Caco-2 (cell line): ENCODE measurements around the gene HS6ST2. TPM values are rescaled to one million over a fixed set of nuclear protein-coding genes. Genes with fewer than 3 reads are reported as not detected.
A peak's percentile ranks its signal among the peaks of the same experiment; 100 is the strongest.

Experiments used
- BruUV-seq: library from RNA; stranded (reverse); fragments of 400-500 nt; replicated peaks from 2 replicates; lab custom pipeline; 2021; lab: Mats Ljungman, UMichigan
- CTCF ChIA-PET: fragments of 300-600 bp; sonication (Branson Sonifier 250); formaldehyde crosslinking; loops from one replicate; lab custom pipeline; 2022; ENCODE audit warnings: antibody characterized with exemption; lab: Charles Lee
- POLR2A ChIA-PET: fragments of 300-600 bp; sonication (Branson Sonifier 250); formaldehyde crosslinking; loops from one replicate; lab custom pipeline; 2022; ENCODE audit warnings: antibody characterized with exemption; lab: Charles Lee
- DNase-seq, 2 experiments: peaks; one replicate each; pipeline versions ENCODE4 v3.0.0 to v3.0.0-alpha.2; 2020 to 2022
- H3K27me3 ChIP-seq: replicated peaks from 2 replicates; pipeline ENCODE4 v1.6.0; 2011; ENCODE audit warnings: low read length; ENCODE audit not compliant: control insufficient read depth, insufficient read depth
- H3K36me3 ChIP-seq: 2 replicates; pipeline ENCODE4 v1.5.1; 2011; ENCODE audit warnings: low read length; ENCODE audit not compliant: control insufficient read depth, insufficient read depth
- H3K4me1 ChIP-seq: fragments of 250-450 bp; sonication (Bioruptor Pico); 2 replicates; pipeline ENCODE4 v1.5.1; 2020; ENCODE audit warnings: mild to moderate bottlenecking
- H3K4me3 ChIP-seq: 2 replicates; pipeline ENCODE4 v1.5.1; 2011; ENCODE audit warnings: low read depth, mild to moderate bottlenecking, control low read depth, low read length
- H3K9me3 ChIP-seq: fragments of 250-450 bp; sonication (Bioruptor Pico); 2 replicates; pipeline ENCODE4 v1.5.1; 2020; ENCODE audit warnings: mild to moderate bottlenecking, moderate library complexity
- H3K27ac Mint-ChIP-seq: one replicate; pipeline ENCODE4 v1.8.0; 2022; ENCODE audit warnings: mixed read lengths; ENCODE audit not compliant: unreplicated experiment
- H3K27me3 Mint-ChIP-seq: one replicate; pipeline ENCODE4 v1.8.0; 2022; ENCODE audit warnings: mixed read lengths; ENCODE audit not compliant: insufficient read depth, unreplicated experiment
- H3K36me3 Mint-ChIP-seq: one replicate; pipeline ENCODE4 v1.8.0; 2022; ENCODE audit warnings: mild to moderate bottlenecking, mixed read lengths; ENCODE audit not compliant: insufficient read depth, unreplicated experiment
- H3K4me1 Mint-ChIP-seq: one replicate; pipeline ENCODE4 v1.8.0; 2022; ENCODE audit warnings: low read depth, mixed read lengths; ENCODE audit not compliant: unreplicated experiment
- H3K4me3 Mint-ChIP-seq: one replicate; pipeline ENCODE4 v1.8.0; 2022; ENCODE audit warnings: mild to moderate bottlenecking, moderate library complexity, mixed read lengths; ENCODE audit not compliant: unreplicated experiment
- H3K9me3 Mint-ChIP-seq: one replicate; pipeline ENCODE4 v1.8.0; 2022; ENCODE audit warnings: mixed read lengths; ENCODE audit not compliant: unreplicated experiment
- intact Hi-C: fragments of 100-400 bp; cut with micrococcal nuclease; formaldehyde crosslinking; loops from one replicate; pipeline ENCODE4 v1.10.0; 2022; ENCODE audit not compliant: unreplicated experiment
- total RNA-seq: library from RNA; stranded (reverse); gene quantifications from 2 replicates; pipeline ENCODE4 v1.2.3, GENCODE V29; 2022
- TF ChIP-seq, protein P1 (sequence below), 2 experiments: fragments of 200-600 bp in 1 of 2; IDR thresholded peaks; 1 replicate in 1 of 2; 2 replicates in 1 of 2; pipeline versions ENCODE4 v1.5.1 to v1.8.0; 2011 to 2022; ENCODE audit warnings: antibody characterized with exemption in 1 of 2, control low read depth in 1 of 2, inconsistent platforms in 1 of 2, low read depth in 1 of 2, low read length in 1 of 2, mild to moderate bottlenecking in 1 of 2, moderate library complexity in 1 of 2; ENCODE audit not compliant: insufficient read depth in 1 of 2, severe bottlenecking in 1 of 2, unreplicated experiment in 1 of 2

Gene HS6ST2
- total RNA-seq, 1 experiment from 2014 or later: 34.9 TPM

GRCh38 chrX:132591719-132592275, 366.6 kb downstream of the HS6ST2 start:
- TF ChIP-seq, protein P1, sequence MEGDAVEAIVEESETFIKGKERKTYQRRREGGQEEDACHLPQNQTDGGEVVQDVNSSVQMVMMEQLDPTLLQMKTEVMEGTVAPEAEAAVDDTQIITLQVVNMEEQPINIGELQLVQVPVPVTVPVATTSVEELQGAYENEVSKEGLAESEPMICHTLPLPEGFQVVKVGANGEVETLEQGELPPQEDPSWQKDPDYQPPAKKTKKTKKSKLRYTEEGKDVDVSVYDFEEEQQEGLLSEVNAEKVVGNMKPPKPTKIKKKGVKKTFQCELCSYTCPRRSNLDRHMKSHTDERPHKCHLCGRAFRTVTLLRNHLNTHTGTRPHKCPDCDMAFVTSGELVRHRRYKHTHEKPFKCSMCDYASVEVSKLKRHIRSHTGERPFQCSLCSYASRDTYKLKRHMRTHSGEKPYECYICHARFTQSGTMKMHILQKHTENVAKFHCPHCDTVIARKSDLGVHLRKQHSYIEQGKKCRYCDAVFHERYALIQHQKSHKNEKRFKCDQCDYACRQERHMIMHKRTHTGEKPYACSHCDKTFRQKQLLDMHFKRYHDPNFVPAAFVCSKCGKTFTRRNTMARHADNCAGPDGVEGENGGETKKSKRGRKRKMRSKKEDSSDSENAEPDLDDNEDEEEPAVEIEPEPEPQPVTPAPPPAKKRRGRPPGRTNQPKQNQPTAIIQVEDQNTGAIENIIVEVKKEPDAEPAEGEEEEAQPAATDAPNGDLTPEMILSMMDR (IDR thresholded peaks at IDR 0.05; ENCODE audit: insufficient read depth in 1 of 2, low read depth in 1 of 2, low read length in 1 of 2, severe bottlenecking in 1 of 2, unreplicated experiment in 1 of 2): no peak
- H3K27ac Mint-ChIP-seq: no peak overlapping the region

GRCh38 chrX:132590350-132591026, 367.9 kb downstream of the HS6ST2 start:
- Mint-ChIP-seq H3K4me1 (no peaks in the 10 kb centered on the region), H3K27me3 (no peaks in the 10 kb centered on the region), H3K4me3 (no peak overlapping the region), H3K27ac (no peak overlapping the region), H3K9me3 (no peaks in the 10 kb centered on the region), H3K36me3 (no peaks in the 10 kb centered on the region)
- Histone ChIP-seq H3K4me3 (no peak overlapping the region), H3K27me3 (no peaks in the 10 kb centered on the region), H3K9me3 (no peaks in the 10 kb centered on the region), H3K4me1 (peaks cover 20% of the 10 kb centered on the region), H3K36me3 (no peaks in the 10 kb centered on the region)
- POLR2A ChIA-PET: no interaction called here
- CTCF ChIA-PET: no interaction called here
- TF ChIP-seq, protein P1 (IDR thresholded peaks at IDR 0.05; ENCODE audit: insufficient read depth in 1 of 2, low read depth in 1 of 2, low read length in 1 of 2, severe bottlenecking in 1 of 2, unreplicated experiment in 1 of 2): no peak
- peak; percentile 57 to 66 for DNase-seq
- intact Hi-C loops: loop anchor here (1.0 kb wide), 3 partner anchors 19 to 297 kb away; no protein-coding TSS in a partner anchor
- no TSS peak for BruUV-seq

More at GRCh38 chrX:132591719-132592275, 366.6 kb downstream of the HS6ST2 start:
- H3K9me3 ChIP-seq: no peaks in the 10 kb centered on the region
- no peaks in the 10 kb centered on the region for H3K9me3 Mint-ChIP-seq
- intact Hi-C loops: loop anchor here (2.0 kb wide), 1 partner anchor 179 kb away; no protein-coding TSS in a partner anchor
- no peak overlapping the region for H3K4me3 Mint-ChIP-seq
- no peaks in the 10 kb centered on the region for H3K27me3 Mint-ChIP-seq
- BruUV-seq: no TSS peak
- no peak for DNase-seq
- no peaks in the 10 kb centered on the region for H3K36me3 ChIP-seq
- H3K4me1 Mint-ChIP-seq: no peaks in the 10 kb centered on the region
- POLR2A ChIA-PET: no interaction called here
- CTCF ChIA-PET: no interaction called here
- H3K27me3 ChIP-seq: no peaks in the 10 kb centered on the region
- H3K36me3 Mint-ChIP-seq: no peaks in the 10 kb centered on the region
- peaks cover 20% of the 10 kb centered on the region for H3K4me1 ChIP-seq
- H3K4me3 ChIP-seq: no peak overlapping the region

DNA sequence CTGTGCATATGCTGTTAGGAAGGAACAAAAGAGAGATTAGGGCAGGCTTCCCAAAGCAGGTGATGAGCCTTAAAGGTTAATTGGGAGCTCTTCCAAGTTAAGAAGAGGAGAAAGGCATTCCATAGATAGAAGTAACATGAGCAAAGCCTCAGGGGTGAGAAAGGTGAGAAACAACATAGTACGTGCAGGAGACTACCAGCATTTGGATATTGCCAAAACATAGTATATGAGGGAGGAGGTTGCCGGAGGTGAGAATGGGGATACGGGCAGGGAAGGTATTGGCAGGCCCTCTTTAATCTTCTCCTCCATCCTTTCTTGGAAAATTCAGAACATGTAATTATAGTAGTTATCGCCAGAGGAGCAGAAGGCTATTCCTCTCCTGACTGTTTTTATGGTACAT, 373.5 kb downstream of the HS6ST2 start:
- Histone ChIP-seq H3K4me1 (peaks cover 12% of the 10 kb centered on the region), H3K9me3 (no peaks in the 10 kb centered on the region), H3K27me3 (no peaks in the 10 kb centered on the region), H3K36me3 (no peaks in the 10 kb centered on the region), H3K4me3 (no peak overlapping the region)
- no TSS peak for BruUV-seq
- no peaks in the 10 kb centered on the region for H3K9me3 Mint-ChIP-seq
- intact Hi-C loops: no loop called here
- H3K27ac Mint-ChIP-seq: no peak overlapping the region
- H3K4me3 Mint-ChIP-seq: no peak overlapping the region
- H3K27me3 Mint-ChIP-seq: no peaks in the 10 kb centered on the region
- CTCF ChIA-PET: no interaction called here
- TF ChIP-seq, protein P1 (IDR thresholded peaks at IDR 0.05; ENCODE audit: insufficient read depth in 1 of 2, low read depth in 1 of 2, low read length in 1 of 2, severe bottlenecking in 1 of 2, unreplicated experiment in 1 of 2): no peak
- DNase-seq: no peak
- H3K4me1 Mint-ChIP-seq: peaks cover 16% of the 10 kb centered on the region
- POLR2A ChIA-PET: no interaction called here
- H3K36me3 Mint-ChIP-seq: no peaks in the 10 kb centered on the region
